A673 (cell line): Measurements from ENCODE around the gene TAS1R1. TPM values are rescaled to one million over a fixed set of nuclear protein-coding genes. Genes with fewer than 3 reads are reported as not detected.

Experiments
- BruUV-seq: library from RNA; stranded (reverse); fragments of 400-500 nt; replicated peaks from 2 replicates; lab custom pipeline; 2021; lab: Mats Ljungman, UMichigan
- CTCF ChIA-PET: fragments of 300-600 bp; sonication (Branson Sonifier 250); formaldehyde crosslinking; loops from one replicate; lab custom pipeline; 2022; ENCODE audit warnings: antibody characterized with exemption; lab: Charles Lee
- POLR2A ChIA-PET: fragments of 300-600 bp; sonication (Branson Sonifier 250); formaldehyde crosslinking; loops from one replicate; lab custom pipeline; 2022; ENCODE audit warnings: antibody characterized with exemption; ENCODE audit not compliant: low non-redundant PET; lab: Charles Lee
- DNase-seq: peaks from one replicate; pipeline ENCODE4 v3.0.0-alpha.2; 2015; ENCODE audit warnings: low spot score
- H3K27ac ChIP-seq: fragments of 200-600 bp; sonication (generic); 2 replicates; pipeline ENCODE4 v1.5.1; 2016; ENCODE audit warnings: mixed run types, low read depth, mild to moderate bottlenecking, mixed read lengths, antibody characterized with exemption, low read length; ENCODE audit not compliant: poor library complexity, severe bottlenecking
- H3K27me3 ChIP-seq: fragments of 200-600 bp; sonication (generic); replicated peaks from 2 replicates; pipeline ENCODE4 v1.6.1; 2017; ENCODE audit warnings: mixed run types, low read depth, mild to moderate bottlenecking, mixed read lengths, antibody characterized with exemption, low read length; ENCODE audit not compliant: insufficient read depth, poor library complexity
- H3K36me3 ChIP-seq: fragments of 200-600 bp; sonication (generic); 2 replicates; pipeline ENCODE4 v1.6.1; 2016; ENCODE audit warnings: mixed run types, mild to moderate bottlenecking, mixed read lengths, antibody characterized with exemption, low read length; ENCODE audit not compliant: insufficient read depth, poor library complexity, severe bottlenecking
- H3K4me1 ChIP-seq: fragments of 200-600 bp; sonication (generic); 2 replicates; pipeline ENCODE4 v1.6.1; 2017; ENCODE audit warnings: mixed run types, mild to moderate bottlenecking, mixed read lengths, antibody characterized with exemption, low read length; ENCODE audit not compliant: insufficient read depth, poor library complexity, severe bottlenecking
- H3K4me3 ChIP-seq: fragments of 200-600 bp; sonication (generic); 2 replicates; pipeline ENCODE4 v1.5.1; 2016; ENCODE audit warnings: low read depth, mixed run types, mild to moderate bottlenecking, mixed read lengths, low read length; ENCODE audit not compliant: poor library complexity, severe bottlenecking
- H3K9me3 ChIP-seq: fragments of 200-600 bp; sonication (generic); 2 replicates; pipeline ENCODE4 v1.6.1; 2016; ENCODE audit warnings: mixed run types, low read depth, mild to moderate bottlenecking, mixed read lengths, antibody characterized with exemption, low read length; ENCODE audit not compliant: poor library complexity, severe bottlenecking
- CTCF ChIP-seq: fragments of 300-800, 200-600 bp; sonication (generic); conservative IDR thresholded peaks from 2 replicates; pipeline ENCODE4 v1.5.1; 2017; ENCODE audit warnings: low read depth, mild to moderate bottlenecking, antibody characterized with exemption, low read length, moderate library complexity, mixed read lengths
- EZH2 ChIP-seq: fragments of 200-600 bp; sonication (generic); IDR thresholded peaks from 2 replicates; pipeline ENCODE4 v1.6.1; 2017; ENCODE audit warnings: borderline replicate concordance, low read depth, mild to moderate bottlenecking, mixed read lengths, antibody characterized with exemption, low read length; ENCODE audit not compliant: poor library complexity, severe bottlenecking
- intact Hi-C: fragments of 100-400 bp; cut with micrococcal nuclease; formaldehyde crosslinking; loops from one replicate; pipeline ENCODE4 v1.10.0; 2022; ENCODE audit not compliant: unreplicated experiment
- total RNA-seq: library from RNA; stranded (reverse); gene quantifications from 2 replicates; pipeline ENCODE4 v1.2.3, GENCODE V29; 2021

Gene TAS1R1
- total RNA-seq, 1 experiment from 2014 or later: not detected

DNA sequence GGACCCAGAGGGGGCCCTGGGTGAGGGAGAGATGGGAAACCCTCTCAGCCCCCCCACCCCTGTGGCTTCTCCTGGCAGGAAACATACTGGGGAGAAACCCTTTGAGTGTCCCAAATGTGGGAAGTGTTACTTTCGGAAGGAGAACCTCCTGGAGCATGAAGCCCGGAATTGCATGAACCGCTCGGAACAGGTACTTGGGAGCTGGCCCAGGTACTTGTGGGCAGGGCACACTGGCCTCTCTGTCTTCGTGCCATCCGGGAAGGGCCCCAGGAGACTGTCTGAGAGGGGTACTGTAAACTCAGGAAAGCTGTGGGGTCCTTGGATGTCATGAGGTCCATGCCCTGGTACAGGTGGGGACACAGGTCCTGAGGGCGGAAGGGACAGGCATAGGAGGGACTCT, 30.7 kb downstream of the TAS1R1 start:
- no TSS peak for BruUV-seq
- Histone ChIP-seq H3K36me3 (peaks cover 29% of the 10 kb centered on the region), H3K4me1 (peaks cover 4% of the 10 kb centered on the region), H3K27me3 (no peaks in the 10 kb centered on the region), H3K9me3 (no peaks in the 10 kb centered on the region), H3K4me3 (no peak overlapping the region), H3K27ac (no peak overlapping the region)
- ChIA-PET CTCF (no interaction called here), POLR2A (no interaction called here)
- intact Hi-C loops: no loop called here
- TF ChIP-seq EZH2 (no peak), CTCF (no peak)
- no peak for DNase-seq

- intact Hi-C loops: no loop called here
- TF ChIP-seq CTCF (no peak), EZH2 (no peak)
- H3K4me3 ChIP-seq: no peak overlapping the region
- H3K36me3 ChIP-seq: peaks cover 29% of the 10 kb centered on the region
- no peaks in the 10 kb centered on the region for H3K4me1 ChIP-seq
- no peak for DNase-seq
- ChIA-PET CTCF (no interaction called here), POLR2A (no interaction called here)
- no TSS peak for BruUV-seq
- H3K27me3 ChIP-seq: no peaks in the 10 kb centered on the region
- no peak overlapping the region for H3K27ac ChIP-seq
- no peaks in the 10 kb centered on the region for H3K9me3 ChIP-seq
Measured at GRCh38 chr1:6586404-6586816, 31.3 kb downstream of the TAS1R1 start.

GRCh38 chr1:6587261-6588005, 32.3 kb downstream of the TAS1R1 start:
- H3K9me3 ChIP-seq: no peaks in the 10 kb centered on the region
- CTCF ChIA-PET: no interaction called here
- no TSS peak for BruUV-seq
- no peak for DNase-seq
- peaks cover 29% of the 10 kb centered on the region for H3K36me3 ChIP-seq
- no peaks in the 10 kb centered on the region for H3K4me1 ChIP-seq
- intact Hi-C loops: no loop called here
- no peak overlapping the region for H3K4me3 ChIP-seq
- TF ChIP-seq CTCF: no peak
- TF ChIP-seq EZH2: no peak
- H3K27me3 ChIP-seq: no peaks in the 10 kb centered on the region
- no peak overlapping the region for H3K27ac ChIP-seq
- POLR2A ChIA-PET: no interaction called here
